Upper lobe of left lung (tissue), 4 donors: ENCODE measurements around the gene TNNT3.

Source experiments
- POLR2A ChIP-seq, 4 donors: fragments of 450-650 bp; IDR thresholded peaks; one replicate each; pipeline ENCODE4 v1.5.1; 2016 to 2017; ENCODE audit warnings: antibody characterized with exemption in 4 of 4, mild to moderate bottlenecking in 2 of 4
- POLR2AphosphoS5 ChIP-seq, 2 donors: sonication (generic); formaldehyde crosslinking; IDR thresholded peaks; one replicate each; pipeline ENCODE4 v1.5.1; 2017; ENCODE audit warnings: antibody characterized with exemption in 2 of 2
- TF ChIP-seq, protein P1 (sequence below), 6 experiments: fragments of 450-650 bp in 4 of 6; fragments of 200-600 bp in 2 of 6; sonication (generic) in 2 of 6; IDR thresholded peaks; one replicate each; pipeline ENCODE4 v1.5.1; 2016 to 2019; ENCODE audit warnings: antibody characterized with exemption in 6 of 6

DNA sequence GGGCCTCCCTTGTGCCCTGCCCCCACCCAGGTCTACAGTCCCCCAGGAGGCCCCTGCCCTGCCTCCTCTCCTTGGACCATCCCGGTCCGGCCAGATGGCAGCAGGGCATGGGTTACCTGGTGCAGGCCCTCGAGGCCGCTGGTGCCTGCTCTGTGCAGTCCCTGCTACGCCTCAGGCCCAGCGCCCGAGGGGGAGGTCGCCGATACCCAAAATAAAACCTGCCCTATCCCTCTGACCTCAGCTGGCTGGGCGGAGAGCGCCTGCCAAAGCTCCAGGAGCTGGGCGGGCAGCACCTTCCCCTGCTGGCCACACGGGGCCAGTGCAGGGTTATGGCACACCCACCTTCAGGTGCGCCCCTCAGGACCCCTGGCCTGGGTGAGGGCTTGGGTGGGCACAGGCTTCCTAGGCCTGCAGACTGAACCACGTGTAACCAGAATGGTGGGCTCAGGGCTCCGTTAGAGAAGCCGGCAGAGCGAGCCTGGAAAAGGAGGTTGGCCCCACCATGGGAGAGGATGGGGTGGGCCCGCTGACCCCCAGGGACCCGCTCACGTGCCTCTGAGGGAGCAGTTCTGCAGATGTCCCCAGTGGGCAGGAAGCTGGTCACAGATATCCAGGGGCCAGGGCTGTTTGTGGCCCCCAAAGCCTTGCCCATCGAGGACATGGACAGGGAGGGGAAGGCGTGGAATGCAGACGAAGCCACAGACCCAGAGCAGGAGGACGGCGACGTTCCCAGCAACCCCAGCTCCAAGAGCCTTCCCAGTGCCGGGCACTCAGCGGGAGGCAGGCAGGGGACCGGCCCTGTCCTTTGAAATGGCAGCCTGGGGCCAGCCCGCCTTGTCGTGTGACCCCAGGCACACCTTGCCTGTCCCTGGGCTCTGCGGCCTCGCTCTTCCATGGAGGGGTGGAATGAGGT lies 1.7 kb upstream of the TNNT3 start:
- no peak for TF ChIP-seq POLR2A (IDR thresholded peaks at IDR 0.05)
- TF ChIP-seq, protein P1, sequence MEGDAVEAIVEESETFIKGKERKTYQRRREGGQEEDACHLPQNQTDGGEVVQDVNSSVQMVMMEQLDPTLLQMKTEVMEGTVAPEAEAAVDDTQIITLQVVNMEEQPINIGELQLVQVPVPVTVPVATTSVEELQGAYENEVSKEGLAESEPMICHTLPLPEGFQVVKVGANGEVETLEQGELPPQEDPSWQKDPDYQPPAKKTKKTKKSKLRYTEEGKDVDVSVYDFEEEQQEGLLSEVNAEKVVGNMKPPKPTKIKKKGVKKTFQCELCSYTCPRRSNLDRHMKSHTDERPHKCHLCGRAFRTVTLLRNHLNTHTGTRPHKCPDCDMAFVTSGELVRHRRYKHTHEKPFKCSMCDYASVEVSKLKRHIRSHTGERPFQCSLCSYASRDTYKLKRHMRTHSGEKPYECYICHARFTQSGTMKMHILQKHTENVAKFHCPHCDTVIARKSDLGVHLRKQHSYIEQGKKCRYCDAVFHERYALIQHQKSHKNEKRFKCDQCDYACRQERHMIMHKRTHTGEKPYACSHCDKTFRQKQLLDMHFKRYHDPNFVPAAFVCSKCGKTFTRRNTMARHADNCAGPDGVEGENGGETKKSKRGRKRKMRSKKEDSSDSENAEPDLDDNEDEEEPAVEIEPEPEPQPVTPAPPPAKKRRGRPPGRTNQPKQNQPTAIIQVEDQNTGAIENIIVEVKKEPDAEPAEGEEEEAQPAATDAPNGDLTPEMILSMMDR (IDR thresholded peaks at IDR 0.05) = peak; percentile 21 to 53 (median 40)
- TF ChIP-seq POLR2AphosphoS5 (IDR thresholded peaks at IDR 0.05) = no peak
